Hepatic stellate cell (primary cell): ENCODE results near the gene TMEM207.

Experiments used
- DNase-seq: peaks from one replicate; pipeline ENCODE4 v3.0.0; 2011; ENCODE audit warnings: low spot score

The TMEM207 gene

DNA sequence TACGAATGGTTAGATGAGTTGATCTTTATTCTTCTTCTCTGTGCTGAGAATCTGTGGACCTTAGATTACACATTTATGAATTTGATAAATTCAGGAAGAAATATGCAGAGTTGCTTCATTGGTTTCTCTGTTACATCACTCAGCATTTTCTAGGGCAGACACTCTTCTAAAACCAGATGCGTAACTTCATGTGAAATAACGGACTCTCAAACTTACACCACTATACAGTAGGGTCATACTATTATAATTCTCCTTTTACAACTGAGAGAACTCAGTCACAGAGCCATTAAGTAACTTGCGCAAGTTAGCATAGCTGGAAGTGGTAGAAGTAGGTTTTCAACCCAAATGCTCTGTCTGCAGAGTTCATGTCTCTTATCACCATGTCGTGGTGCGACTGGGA lies 5.7 kb downstream of the TMEM207 start:
- DNase-seq, result no peak

DNA sequence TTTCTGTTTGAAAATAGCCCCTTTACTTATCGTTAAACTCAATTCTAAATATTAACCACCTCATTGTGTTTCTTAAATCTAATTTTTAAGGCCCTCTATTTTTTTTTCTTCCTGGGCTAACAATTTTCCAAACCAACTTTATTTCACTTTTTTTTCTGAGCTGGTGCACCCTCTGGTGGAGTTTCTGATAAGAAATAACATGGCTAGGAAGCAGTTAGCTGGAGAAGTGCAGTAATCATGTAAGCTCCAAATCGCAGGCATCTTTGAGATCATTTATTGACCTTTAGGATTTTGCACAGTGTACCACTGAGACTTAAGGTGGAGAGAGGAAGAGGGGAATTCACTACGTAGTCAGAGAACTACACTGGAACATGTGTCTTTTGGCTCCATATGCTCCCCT lies 6.4 kb downstream of the TMEM207 start:
- peak; percentile 12 for DNase-seq

DNA sequence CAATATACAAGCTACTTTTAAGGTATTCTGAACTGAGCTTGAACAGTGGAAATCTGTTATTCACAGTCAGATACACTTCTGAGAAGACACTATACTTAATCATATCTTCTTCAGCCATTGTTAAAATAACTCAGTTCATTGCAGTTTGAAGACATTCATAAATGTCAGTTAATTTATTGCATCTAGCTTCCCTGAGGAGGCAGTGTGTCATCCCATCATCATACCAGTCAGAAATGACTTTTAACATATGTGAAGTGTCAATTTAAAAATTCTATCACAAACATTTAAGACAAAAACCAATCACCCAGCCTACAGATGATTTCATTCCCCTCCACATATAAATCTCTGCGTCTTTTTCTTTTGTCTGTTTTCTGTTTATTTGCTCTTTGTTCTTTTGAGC lies 7.5 kb downstream of the TMEM207 start:
- no peak for DNase-seq

- no peak for DNase-seq
Measured at GRCh38 chr3:190436331-190436730, 13.4 kb downstream of the TMEM207 start.

GRCh38 chr3:190435618-190436017 lies 14.1 kb downstream of the TMEM207 start:
- DNase-seq, result no peak

DNA sequence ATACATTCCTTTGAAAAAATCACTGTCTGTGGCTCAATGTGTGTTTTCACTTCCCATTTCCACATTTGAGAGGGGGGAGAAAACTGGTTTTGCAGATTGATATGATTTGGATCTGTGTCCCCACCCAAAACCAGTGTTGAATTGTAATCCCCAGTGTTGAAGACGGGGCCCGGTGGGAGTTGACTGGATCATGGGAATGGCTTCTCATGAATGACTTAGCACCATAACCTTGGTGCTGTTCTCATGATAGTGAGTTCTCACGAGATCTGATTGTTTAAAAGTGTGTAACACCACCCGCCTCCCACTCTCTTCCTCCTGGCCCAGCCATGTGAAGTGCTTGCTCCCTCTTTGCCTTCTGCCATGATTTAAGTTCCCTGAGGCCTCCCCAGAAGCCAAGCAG lies 16.1 kb downstream of the TMEM207 start:
- DNase-seq, result no peak

- no peak for DNase-seq
Measured at GRCh38 chr3:190432216-190432615, 17.5 kb downstream of the TMEM207 start.

- DNase-seq, result no peak
Measured at GRCh38 chr3:190430906-190431305, 18.8 kb downstream of the TMEM207 start.

- DNase-seq, result no peak
Measured at GRCh38 chr3:190429681-190430080, 20.0 kb downstream of the TMEM207 start.

DNA sequence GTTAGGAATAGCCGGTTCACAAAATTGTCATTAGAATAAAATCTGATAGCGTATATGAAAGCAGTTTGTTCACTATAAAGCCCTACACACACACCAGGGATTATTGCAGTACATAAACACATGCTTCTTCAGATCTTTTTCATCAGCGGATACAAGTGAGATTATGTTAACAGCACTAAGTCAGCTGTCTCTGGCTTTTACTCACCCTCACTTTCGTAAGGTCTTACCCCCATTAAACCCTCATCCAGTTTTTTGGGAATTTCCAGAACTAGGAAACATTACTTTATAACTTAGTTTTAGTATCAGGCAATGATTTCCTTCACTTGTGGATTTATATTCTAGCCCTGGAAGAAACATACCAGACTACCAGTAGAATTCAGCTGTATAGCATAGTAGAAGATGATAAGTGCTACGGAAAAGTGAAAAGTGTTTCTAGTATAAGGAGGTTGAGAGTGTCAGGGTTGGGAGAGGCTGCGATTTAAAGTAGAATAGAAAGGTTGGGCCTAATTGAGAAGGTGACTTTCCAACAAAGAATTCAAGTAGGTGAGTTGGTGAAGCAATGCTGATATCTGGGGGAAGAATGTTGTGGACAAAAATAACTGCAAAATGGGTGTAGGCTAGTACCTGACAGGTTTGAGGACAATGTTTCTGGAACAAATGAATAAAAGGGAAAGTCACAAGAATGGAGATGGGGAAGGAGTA lies 22.7 kb downstream of the TMEM207 start:
- DNase-seq, result no peak

- DNase-seq, result no peak
Measured at GRCh38 chr3:190425833-190426232, 23.9 kb downstream of the TMEM207 start.

DNA sequence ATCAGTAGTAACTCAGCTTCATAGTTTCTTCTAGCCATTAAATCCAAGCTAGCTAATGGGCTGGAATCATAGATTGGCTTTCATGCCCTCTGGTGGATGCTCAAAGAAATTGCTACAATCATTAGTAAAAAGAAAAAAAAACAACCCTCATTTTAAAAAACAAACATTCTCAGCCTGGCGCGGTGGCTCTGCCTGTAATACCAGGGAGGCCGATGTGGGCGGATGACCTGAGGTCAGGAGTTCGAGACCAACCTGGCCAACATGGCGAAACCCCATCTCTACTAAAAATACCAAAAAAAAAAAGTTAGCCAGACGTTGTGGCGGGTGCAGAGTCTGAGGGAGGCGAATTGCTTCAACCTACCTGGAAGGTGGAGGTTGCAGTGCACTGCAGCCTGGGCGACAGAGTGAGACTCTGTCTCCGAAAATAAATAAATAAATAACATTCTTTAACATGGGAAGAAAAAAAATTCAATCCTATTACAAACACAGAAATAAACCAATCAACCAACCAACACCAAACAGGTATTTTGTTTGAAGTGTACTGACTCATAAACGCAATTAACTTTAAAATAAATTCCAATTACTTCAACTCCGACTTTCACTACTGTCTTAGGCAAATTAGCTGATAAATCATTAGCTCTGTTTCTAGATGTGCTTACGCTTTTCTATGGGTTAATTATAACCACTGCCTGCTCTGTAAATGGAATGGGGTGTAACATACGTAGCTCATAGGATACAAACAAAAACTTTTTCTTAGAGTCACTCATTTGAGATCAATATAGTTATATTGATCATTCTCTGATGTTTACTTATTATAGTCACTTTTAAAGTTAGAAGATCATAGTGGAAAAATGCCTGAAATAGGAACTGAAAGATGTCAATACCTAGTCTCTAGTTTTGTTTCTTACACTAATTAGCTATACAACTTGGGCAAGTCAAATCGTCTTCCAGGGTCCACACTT lies 24.9 kb downstream of the TMEM207 start:
- peak; percentile 32 for DNase-seq

DNA sequence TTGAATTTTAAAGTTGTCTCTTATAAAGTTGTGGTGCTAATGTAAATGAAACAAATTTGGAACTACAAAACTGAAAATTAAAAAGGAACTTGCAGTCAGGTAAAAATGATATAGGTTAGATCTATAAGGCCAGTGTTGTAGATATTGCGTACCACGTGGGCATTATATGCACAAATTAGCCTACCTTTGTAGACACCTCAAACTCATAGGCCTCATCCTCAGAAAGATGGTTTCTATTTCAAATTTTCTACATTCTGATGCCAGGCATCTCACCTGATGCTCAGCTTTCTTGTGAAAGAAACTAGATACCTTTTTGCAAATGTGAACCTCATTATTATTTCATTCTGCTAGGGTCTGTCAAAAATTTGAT lies 25.6 kb downstream of the TMEM207 start:
- no peak for DNase-seq

- no peak for DNase-seq
Measured at GRCh38 chr3:190414297-190414696, 35.4 kb downstream of the TMEM207 start.

- DNase-seq, result no peak
Measured at GRCh38 chr3:190404715-190405114, 45.0 kb downstream of the TMEM207 start.

- DNase-seq, result no peak
Measured at GRCh38 chr3:190401963-190402362, 47.7 kb downstream of the TMEM207 start.

DNA sequence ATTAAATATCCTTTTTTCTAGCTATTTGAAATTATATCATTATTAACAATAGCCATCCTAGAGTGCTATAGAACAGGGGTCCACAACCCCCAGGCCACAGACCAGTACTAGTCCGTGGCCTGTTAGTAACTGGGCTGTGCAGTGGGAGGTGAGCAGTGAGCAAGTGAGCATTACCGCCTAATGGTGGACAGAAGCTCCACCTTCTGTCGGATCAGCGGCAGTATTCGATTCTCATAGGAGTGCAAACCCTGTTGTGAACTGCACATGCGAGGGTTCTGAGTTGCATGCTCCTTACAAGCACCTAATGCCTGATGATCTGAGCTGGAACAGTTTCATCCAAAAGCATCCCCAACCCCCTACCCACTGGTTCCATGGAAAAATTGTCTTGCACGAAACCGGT lies 50.0 kb downstream of the TMEM207 start:
- DNase-seq, result no peak

GRCh38 chr3:190397889-190398288 lies 51.8 kb downstream of the TMEM207 start:
- DNase-seq, result no peak

DNA sequence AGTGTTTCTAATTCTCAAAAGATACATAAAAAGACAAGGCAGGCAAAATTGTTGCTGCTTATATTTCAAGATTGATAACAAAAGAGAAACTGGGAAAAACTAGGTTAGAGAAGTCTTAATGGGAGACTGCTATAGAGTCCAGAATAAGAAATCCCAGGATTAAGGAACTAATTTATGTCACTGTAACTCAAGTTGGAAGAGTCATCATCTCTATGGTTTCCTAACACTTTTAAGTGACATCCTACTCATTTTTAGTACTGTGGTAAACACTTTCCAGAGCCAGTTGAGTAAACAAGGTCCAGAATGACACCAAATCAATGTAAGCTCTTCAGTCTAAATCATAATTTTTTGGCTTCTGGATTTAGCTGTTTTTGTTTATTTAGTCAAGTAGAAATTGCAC lies 53.7 kb downstream of the TMEM207 start:
- no peak for DNase-seq

DNA sequence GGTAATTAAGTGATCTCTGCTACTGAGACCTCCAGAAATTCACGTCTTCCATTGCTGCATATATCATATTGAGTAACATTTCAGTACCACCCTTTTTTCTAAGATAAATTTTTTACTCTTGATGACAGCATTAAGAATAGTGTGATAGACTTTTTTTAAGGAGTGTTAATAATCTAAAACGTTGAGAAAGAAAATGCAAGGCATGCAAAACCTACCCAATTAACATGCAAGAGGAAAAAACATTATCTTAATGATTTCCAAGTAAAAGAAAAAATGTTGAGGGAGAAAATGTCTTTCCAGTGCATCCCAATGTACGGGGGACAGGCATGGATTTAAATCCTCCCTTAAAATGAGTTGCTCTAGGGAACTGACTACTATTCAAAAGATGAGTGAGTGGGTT lies 61.0 kb downstream of the TMEM207 start:
- no peak for DNase-seq

DNA sequence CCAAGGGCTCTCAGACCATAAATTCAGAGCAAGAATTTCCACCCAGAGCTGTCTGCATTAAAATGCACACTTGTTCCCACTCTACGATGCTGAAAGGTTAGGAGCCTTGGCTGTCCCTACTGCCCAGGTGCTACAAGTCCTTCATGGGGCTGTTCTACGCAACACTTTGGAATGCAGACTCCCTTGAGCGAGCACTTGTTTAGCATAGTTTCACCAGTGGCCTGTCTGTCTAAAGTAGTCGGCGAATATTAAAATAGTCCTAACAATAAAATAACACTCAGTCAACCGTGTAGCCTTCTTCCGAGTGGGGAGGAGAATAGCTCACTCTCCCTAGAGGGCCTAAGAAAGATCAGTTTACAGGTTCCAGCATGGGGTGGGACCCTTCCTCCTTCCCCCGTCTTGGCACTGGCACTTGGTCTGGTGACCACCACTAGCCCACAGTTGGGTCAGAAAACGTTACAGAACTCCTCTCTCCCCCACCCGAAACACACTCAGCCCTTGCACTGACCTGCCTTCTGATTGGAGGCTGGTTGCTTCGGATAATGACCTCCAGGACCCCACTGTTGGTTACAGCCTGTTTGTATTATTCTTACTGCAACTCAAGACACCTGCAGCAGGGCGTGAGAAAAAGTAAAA lies 62.0 kb downstream of the TMEM207 start, which contains the start of gene CLDN16:
Gene CLDN16, plus strand, starts transcription at position 586 of the 636 bp plus-strand sequence. CDS start 167 bp downstream, outside the sequence.
- DNase-seq, result no peak
